ENCODE measurements around the gene ADGRV1. TPM values are rescaled to one million over a fixed set of nuclear protein-coding genes. Genes with fewer than 3 reads are reported as not detected.
A peak's percentile ranks its signal among the peaks of the same experiment; 100 is the strongest.

Gene ADGRV1
- total and polyA plus RNA-seq, 2 donors (not counting 3 experiments of a cell fraction or from before 2014, with no cell fraction given): 0.11 to 0.55 TPM

GRCh38 chr5:90898326-90899013, 339.9 kb downstream of the ADGRV1 start:
- FAIRE-seq: no peak
- Histone ChIP-seq H3K9me3 (replicated peaks; ENCODE audit: control insufficient read depth, insufficient read depth, low read length) (no peaks in the 10 kb centered on the region), H3K4me3 (replicated peaks in 1 of 3; ENCODE audit: insufficient read depth in 1 of 3, low read depth in 1 of 3, low read length in 3 of 3) (no peak overlapping the region), H3K4me2 (ENCODE audit: insufficient read depth, low read length) (no peak overlapping the region), H3K79me2 (ENCODE audit: control insufficient read depth, insufficient read depth, low read length) (no peaks in the 10 kb centered on the region), H3K27me3 (ENCODE audit: control insufficient read depth in 2 of 2, insufficient read depth in 2 of 2, low read length in 2 of 2) (no peaks in the 10 kb centered on the region), H4K20me1 (replicated peaks; ENCODE audit: control insufficient read depth, extremely low read depth, insufficient read depth, low read length) (no peaks in the 10 kb centered on the region), H3K36me3 (ENCODE audit: control insufficient read depth in 2 of 2, extremely low read depth in 1 of 2, insufficient read depth in 2 of 2, low read length in 2 of 2) (no peaks in the 10 kb centered on the region), H3K9ac (replicated peaks; ENCODE audit: extremely low read depth, insufficient read depth, low read length) (no peak overlapping the region), H3K9me1 (replicated peaks; ENCODE audit: control insufficient read depth, extremely low read depth, insufficient read depth, low read length) (no peaks in the 10 kb centered on the region), H2AFZ (ENCODE audit: low read depth, low read length) (no peak overlapping the region), H3K27ac (ENCODE audit: insufficient read depth, low read depth, low read length) (no peak overlapping the region), H3K4me1 (ENCODE audit: control insufficient read depth, extremely low read depth, insufficient read depth, low read length) (no peaks in the 10 kb centered on the region)
- intact Hi-C loops (cut with micrococcal nuclease) (no loop called here), dilution Hi-C loops (cut with MboI; ENCODE audit: extremely low pct_ligation_motif_present, low sequenced_read_pairs) (no loop called here)
- TF ChIP-seq MAX (IDR thresholded peaks at IDR 0.05; ENCODE audit: insufficient read depth, insufficient read length) (no peak), FOS (IDR thresholded peaks at IDR 0.05; ENCODE audit: borderline replicate concordance, insufficient read depth, low read length) (peak; percentile 19), POLR2A (IDR thresholded peaks at IDR 0.05; ENCODE audit: low read depth, low read length) (no peak)
- no TSS peak for BruUV-seq (replicated peaks)
- ChIA-PET POLR2A (no interaction called here), CTCF (interaction anchor here (1.7 kb wide), 1 partner anchor 521 kb away, joined by 4 read pairs; no protein-coding TSS in a partner anchor)
- no peak for DNase-seq (ENCODE audit: low read depth, low spot score)

- dilution Hi-C loops (cut with MboI; ENCODE audit: extremely low pct_ligation_motif_present, low sequenced_read_pairs): no loop called here
Observed at GRCh38 chr5:90899014-90899604, 340.5 kb downstream of the ADGRV1 start.

More at GRCh38 chr5:90899014-90899604, 340.5 kb downstream of the ADGRV1 start:
- no peaks in the 10 kb centered on the region for H3K4me1 ChIP-seq (ENCODE audit: control insufficient read depth, extremely low read depth, insufficient read depth, low read length)
- H3K36me3 ChIP-seq (ENCODE audit: control insufficient read depth in 2 of 2, extremely low read depth in 1 of 2, insufficient read depth in 2 of 2, low read length in 2 of 2): no peaks in the 10 kb centered on the region
- no peak overlapping the region for H2AFZ ChIP-seq (ENCODE audit: low read depth, low read length)
- H3K27ac ChIP-seq (ENCODE audit: insufficient read depth, low read depth, low read length): no peak overlapping the region
- ChIA-PET POLR2A (no interaction called here), CTCF (interaction anchor here (1.7 kb wide), 1 partner anchor 520 kb away, joined by 4 read pairs; no protein-coding TSS in a partner anchor)
- no peaks in the 10 kb centered on the region for H3K9me3 ChIP-seq (replicated peaks; ENCODE audit: control insufficient read depth, insufficient read depth, low read length)
- FAIRE-seq: no peak
- H3K4me3 ChIP-seq (replicated peaks in 1 of 3; ENCODE audit: insufficient read depth in 1 of 3, low read depth in 1 of 3, low read length in 3 of 3): no peak overlapping the region
- no peaks in the 10 kb centered on the region for H3K27me3 ChIP-seq (ENCODE audit: control insufficient read depth in 2 of 2, insufficient read depth in 2 of 2, low read length in 2 of 2)
- TF ChIP-seq JUN (IDR thresholded peaks at IDR 0.05; ENCODE audit: borderline replicate concordance, insufficient read depth, insufficient read length, low read depth) (no peak), POLR2A (IDR thresholded peaks at IDR 0.05; ENCODE audit: low read depth, low read length) (no peak), EZH2 (IDR thresholded peaks at IDR 0.05; ENCODE audit: borderline replicate concordance, low read depth, low read length, severe bottlenecking) (no peak), GATA2 (IDR thresholded peaks at IDR 0.05; ENCODE audit: insufficient read depth, insufficient read length, low read depth, low read length) (no peak), MAX (IDR thresholded peaks at IDR 0.05; ENCODE audit: insufficient read depth, insufficient read length) (no peak)
- no peaks in the 10 kb centered on the region for H3K79me2 ChIP-seq (ENCODE audit: control insufficient read depth, insufficient read depth, low read length)
- DNase-seq (ENCODE audit: low read depth, low spot score): no peak
- no peaks in the 10 kb centered on the region for H3K9me1 ChIP-seq (replicated peaks; ENCODE audit: control insufficient read depth, extremely low read depth, insufficient read depth, low read length)
- BruUV-seq (replicated peaks): no TSS peak
- no peak overlapping the region for H3K9ac ChIP-seq (replicated peaks; ENCODE audit: extremely low read depth, insufficient read depth, low read length)
- no peak overlapping the region for H3K4me2 ChIP-seq (ENCODE audit: insufficient read depth, low read length)
- intact Hi-C loops (cut with micrococcal nuclease): no loop called here
- H4K20me1 ChIP-seq (replicated peaks; ENCODE audit: control insufficient read depth, extremely low read depth, insufficient read depth, low read length): no peaks in the 10 kb centered on the region
